ACC112 (cell line): ENCODE measurements around the gene AAMP.

ENCODE experiments used
- H2AFZ ChIP-seq: fragments of 200-600 bp; sonication (generic); one replicate; pipeline ENCODE4 v1.6.0; 2017; ENCODE audit warnings: antibody characterized with exemption, low read length; ENCODE audit not compliant: unreplicated experiment
- H3K27ac ChIP-seq: fragments of 200-600 bp; sonication (generic); 2 replicates; pipeline ENCODE4 v1.5.1; 2014; ENCODE audit warnings: low read depth, mild to moderate bottlenecking, antibody characterized with exemption, low read length, moderate library complexity
- H3K27me3 ChIP-seq: fragments of 200-600 bp; sonication (generic); 2 replicates; pipeline ENCODE4 v1.6.1; 2014; ENCODE audit warnings: mild to moderate bottlenecking, antibody characterized with exemption, low read length, moderate library complexity, mixed read lengths; ENCODE audit not compliant: insufficient read depth
- H3K36me3 ChIP-seq: fragments of 200-600 bp; sonication (generic); 2 replicates; pipeline ENCODE4 v1.6.1; 2016; ENCODE audit warnings: mild to moderate bottlenecking, antibody characterized with exemption, low read length, moderate library complexity, mixed read lengths; ENCODE audit not compliant: insufficient read depth
- H3K4me1 ChIP-seq: fragments of 200-600 bp; sonication (generic); one replicate; pipeline ENCODE4 v1.6.1; 2016; ENCODE audit warnings: low read length, mixed read lengths; ENCODE audit not compliant: insufficient read depth, unreplicated experiment, control insufficient read depth
- H3K4me3 ChIP-seq: fragments of 200-600 bp; sonication (generic); 2 replicates; pipeline ENCODE4 v1.5.1; 2014; ENCODE audit warnings: mild to moderate bottlenecking, low read depth, low read length
- H3K79me2 ChIP-seq: fragments of 200-600 bp; sonication (generic); one replicate; pipeline ENCODE4 v1.6.0; 2016; ENCODE audit warnings: low read length; ENCODE audit not compliant: control insufficient read depth, unreplicated experiment, insufficient read depth

AAMP gene

DNA sequence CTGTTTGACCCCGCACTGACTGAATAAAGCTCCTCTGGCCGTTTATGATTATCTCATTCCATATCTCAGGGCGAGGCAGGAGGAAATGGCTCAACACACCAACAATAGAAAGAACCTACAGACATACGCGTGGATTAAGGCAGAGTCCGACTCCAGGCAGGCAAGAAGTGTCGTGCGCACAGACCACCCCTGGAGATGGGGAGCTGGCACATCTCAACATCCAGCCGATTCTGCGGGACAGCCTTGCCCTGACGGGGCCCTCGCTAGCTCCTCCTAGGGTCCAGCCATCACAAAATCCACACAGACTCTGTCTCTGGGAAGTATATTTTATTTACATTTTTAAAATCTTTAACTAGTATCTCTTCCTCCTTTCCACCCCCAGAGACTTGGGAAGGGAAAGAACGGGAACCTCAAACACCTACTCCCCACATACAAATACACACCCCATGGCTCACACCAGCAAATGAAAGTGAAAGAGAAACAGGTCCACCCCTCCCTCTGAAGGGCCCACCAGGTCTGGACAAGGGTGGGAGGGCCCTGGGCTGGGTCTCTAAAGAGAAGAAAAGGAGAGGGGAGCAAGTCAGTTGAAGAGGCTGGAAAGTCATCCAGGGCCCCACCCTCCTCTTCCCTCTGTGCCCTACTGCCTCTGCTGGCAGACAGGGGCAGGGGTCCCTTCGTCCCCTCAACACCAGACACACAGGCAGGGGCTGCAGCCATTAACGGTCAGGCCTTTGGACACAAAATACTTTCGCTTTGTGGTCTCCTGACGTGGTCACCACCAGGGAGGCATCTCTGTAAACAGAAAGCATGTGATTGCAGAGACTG is 5.9 kb downstream of the AAMP start:
- peaks cover 13% of the 10 kb centered on the region for H3K4me1 ChIP-seq
- no peaks in the 10 kb centered on the region for H3K27me3 ChIP-seq
- H3K4me3 ChIP-seq = no peak overlapping the region
- no peak overlapping the region for H2AFZ ChIP-seq
- peaks cover 2% of the 10 kb centered on the region for H3K79me2 ChIP-seq
- H3K36me3 ChIP-seq = no peaks in the 10 kb centered on the region; the same call in 1 of the 2 replicates
- no peak overlapping the region for H3K27ac ChIP-seq

DNA sequence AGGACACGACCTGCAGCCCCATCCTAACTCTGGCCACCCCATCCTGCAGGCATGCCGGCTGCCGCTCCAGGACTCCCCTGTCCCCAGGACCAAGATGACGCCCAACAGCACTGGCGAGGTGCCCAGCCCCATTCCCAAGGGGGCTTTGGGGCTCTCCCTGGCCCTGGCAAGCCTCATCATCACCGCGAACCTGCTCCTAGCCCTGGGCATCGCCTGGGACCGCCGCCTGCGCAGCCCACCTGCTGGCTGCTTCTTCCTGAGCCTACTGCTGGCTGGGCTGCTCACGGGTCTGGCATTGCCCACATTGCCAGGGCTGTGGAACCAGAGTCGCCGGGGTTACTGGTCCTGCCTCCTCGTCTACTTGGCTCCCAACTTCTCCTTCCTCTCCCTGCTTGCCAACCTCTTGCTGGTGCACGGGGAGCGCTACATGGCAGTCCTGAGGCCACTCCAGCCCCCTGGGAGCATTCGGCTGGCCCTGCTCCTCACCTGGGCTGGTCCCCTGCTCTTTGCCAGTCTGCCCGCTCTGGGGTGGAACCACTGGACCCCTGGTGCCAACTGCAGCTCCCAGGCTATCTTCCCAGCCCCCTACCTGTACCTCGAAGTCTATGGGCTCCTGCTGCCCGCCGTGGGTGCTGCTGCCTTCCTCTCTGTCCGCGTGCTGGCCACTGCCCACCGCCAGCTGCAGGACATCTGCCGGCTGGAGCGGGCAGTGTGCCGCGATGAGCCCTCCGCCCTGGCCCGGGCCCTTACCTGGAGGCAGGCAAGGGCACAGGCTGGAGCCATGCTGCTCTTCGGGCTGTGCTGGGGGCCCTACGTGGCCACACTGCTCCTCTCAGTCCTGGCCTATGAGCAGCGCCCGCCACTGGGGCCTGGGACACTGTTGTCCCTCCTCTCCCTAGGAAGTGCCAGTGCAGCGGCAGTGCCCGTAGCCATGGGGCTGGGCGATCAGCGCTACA is 7.0 kb downstream of the AAMP start:
- H3K27me3 ChIP-seq = no peaks in the 10 kb centered on the region
- no peaks in the 10 kb centered on the region; the same call in 1 of the 2 replicates for H3K36me3 ChIP-seq
- no peak overlapping the region for H2AFZ ChIP-seq
- H3K27ac ChIP-seq = no peak overlapping the region
- H3K79me2 ChIP-seq = no peaks in the 10 kb centered on the region
- peaks cover 19% of the 10 kb centered on the region for H3K4me1 ChIP-seq
- H3K4me3 ChIP-seq = no peak overlapping the region

DNA sequence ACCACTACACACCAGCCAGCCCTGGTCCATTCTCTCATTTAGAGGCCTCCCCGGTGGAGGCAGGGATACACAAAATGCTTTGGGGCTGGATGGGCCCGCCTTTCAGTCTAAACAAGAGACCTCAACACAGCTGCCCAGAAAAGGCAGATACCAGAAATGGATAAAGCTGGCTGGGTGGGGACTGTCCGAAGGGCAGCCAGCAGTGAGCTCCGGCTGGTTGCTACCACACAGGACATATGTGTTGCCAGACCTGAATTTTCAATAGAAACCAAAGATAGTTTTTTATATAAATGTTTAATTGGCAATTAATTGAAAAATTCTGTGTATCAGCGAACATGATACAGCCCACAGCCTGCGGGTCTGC is 7.7 kb downstream of the AAMP start:
- peaks cover 19% of the 10 kb centered on the region for H3K4me1 ChIP-seq
- H3K4me3 ChIP-seq = no peak overlapping the region
- no peaks in the 10 kb centered on the region for H3K79me2 ChIP-seq
- no peak overlapping the region for H2AFZ ChIP-seq
- no peaks in the 10 kb centered on the region; the same call in 1 of the 2 replicates for H3K36me3 ChIP-seq
- no peaks in the 10 kb centered on the region for H3K27me3 ChIP-seq
- no peak overlapping the region for H3K27ac ChIP-seq

DNA sequence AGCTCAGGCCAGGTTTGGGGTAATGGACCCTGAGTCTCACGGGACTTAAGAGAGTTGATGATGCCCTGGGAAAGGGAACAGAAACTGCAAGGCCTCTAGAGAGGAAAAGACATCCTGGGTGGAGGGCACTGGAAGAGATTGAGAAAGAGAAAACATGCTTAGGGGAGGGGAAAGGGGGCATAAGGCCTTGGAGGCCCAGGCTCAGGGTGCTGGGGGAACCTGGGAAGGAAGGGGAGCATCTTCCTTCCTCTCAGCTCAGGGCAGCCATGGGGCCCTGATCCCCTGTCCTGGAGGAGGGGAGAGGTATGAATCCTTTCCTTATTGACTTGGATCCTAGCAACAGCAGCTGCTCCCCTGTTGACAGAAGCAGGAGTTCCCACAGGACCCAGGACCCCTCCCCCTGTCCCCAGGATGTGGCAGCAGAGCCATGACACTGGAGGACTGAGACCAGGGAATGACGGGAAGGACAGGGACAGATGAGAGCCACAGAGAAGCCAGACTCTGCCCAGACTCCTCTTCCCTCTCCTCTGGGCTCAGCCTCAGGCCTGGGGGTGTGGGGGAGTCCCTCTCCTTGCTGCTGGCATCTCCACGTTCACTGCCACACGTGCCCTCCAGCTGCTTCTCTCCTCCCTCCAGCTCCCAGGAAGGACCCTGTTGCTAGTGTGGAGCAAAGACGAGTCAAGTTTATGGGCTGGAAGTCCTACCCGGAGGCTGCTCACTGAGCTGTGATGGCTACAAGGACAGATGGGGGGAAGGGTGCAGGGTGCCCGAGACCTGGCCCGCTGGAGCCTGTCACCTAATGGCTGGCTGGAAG is 8.3 kb downstream of the AAMP start:
- Histone ChIP-seq H2AFZ (no peak overlapping the region), H3K36me3 (no peaks in the 10 kb centered on the region; the same call in 1 of the 2 replicates), H3K4me1 (peaks cover 19% of the 10 kb centered on the region), H3K79me2 (no peaks in the 10 kb centered on the region), H3K27ac (no peak overlapping the region), H3K27me3 (no peaks in the 10 kb centered on the region), H3K4me3 (no peak overlapping the region)

DNA sequence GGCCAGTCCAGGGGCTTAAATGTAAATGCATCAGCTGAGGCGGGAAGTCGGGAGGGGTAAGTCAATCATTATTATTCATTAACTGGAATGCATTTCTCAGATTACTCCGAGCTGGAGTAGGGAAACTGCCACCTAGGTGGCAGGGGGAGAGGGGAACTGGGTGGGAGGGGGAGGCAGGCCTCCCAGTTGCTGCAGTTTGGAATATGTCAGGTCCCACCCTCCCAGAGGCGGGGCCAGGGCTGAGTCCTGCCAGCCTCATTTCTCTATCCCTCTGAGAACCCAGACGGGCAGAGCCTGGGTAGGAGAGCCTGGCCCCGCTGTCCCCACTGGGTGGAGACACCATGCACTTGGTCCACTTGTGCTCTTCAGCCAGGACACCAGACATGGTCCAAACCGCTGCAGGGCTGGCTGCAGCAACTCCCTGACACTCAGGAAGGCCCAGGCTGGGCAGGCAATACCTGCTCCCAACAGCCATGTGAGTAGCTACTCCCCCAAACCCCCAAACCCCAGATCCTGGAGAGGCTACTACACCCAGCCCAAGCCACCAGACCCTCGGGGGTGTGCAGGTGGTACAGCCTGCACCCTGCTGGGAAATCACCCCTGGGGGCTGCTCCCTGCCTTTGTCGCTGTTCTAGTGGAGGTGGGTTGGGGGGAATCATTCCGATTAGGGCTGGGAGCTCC is 9.1 kb downstream of the AAMP start, which contains the start of gene GPBAR1:
Gene GPBAR1 (plus strand): TSS at position 274 of the 681 bp plus-strand sequence. CDS start 1,710 bp downstream, outside the sequence.
- peaks cover 3% of the 10 kb centered on the region; the same call in 1 of the 2 replicates for H3K36me3 ChIP-seq
- H3K27me3 ChIP-seq = no peaks in the 10 kb centered on the region
- no peaks in the 10 kb centered on the region for H3K79me2 ChIP-seq
- H2AFZ ChIP-seq = no peak within 1 kb of the TSS
- H3K4me1 ChIP-seq = peaks cover 19% of the 10 kb centered on the region
- H3K4me3 ChIP-seq = no peak within 1 kb of the TSS
- H3K27ac ChIP-seq = no peak within 1 kb of the TSS

DNA sequence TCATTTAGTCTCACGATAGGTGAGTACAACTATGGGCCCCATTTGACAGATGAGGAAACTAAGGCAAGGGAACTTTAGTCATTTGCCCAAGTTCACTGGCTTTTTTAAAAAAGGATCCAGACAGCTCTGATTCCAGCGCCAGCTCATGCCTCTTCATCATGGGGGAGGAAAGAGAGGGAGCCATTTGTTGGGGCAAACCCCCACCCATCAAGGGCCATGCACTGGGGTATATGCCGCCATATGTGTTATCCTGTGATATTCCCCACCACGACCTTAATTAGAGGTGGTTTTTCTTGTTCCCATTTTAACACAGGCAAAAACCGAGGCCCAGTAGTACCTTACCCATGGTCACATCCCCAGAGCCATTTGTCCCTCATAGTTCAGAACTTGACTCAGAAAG is 9.8 kb downstream of the AAMP start:
- H3K4me3 ChIP-seq = no peak overlapping the region
- no peaks in the 10 kb centered on the region for H3K79me2 ChIP-seq
- H3K27me3 ChIP-seq = no peaks in the 10 kb centered on the region
- no peak overlapping the region for H2AFZ ChIP-seq
- peaks cover 19% of the 10 kb centered on the region for H3K4me1 ChIP-seq
- H3K27ac ChIP-seq = no peak overlapping the region
- H3K36me3 ChIP-seq = peaks cover 9% of the 10 kb centered on the region

DNA sequence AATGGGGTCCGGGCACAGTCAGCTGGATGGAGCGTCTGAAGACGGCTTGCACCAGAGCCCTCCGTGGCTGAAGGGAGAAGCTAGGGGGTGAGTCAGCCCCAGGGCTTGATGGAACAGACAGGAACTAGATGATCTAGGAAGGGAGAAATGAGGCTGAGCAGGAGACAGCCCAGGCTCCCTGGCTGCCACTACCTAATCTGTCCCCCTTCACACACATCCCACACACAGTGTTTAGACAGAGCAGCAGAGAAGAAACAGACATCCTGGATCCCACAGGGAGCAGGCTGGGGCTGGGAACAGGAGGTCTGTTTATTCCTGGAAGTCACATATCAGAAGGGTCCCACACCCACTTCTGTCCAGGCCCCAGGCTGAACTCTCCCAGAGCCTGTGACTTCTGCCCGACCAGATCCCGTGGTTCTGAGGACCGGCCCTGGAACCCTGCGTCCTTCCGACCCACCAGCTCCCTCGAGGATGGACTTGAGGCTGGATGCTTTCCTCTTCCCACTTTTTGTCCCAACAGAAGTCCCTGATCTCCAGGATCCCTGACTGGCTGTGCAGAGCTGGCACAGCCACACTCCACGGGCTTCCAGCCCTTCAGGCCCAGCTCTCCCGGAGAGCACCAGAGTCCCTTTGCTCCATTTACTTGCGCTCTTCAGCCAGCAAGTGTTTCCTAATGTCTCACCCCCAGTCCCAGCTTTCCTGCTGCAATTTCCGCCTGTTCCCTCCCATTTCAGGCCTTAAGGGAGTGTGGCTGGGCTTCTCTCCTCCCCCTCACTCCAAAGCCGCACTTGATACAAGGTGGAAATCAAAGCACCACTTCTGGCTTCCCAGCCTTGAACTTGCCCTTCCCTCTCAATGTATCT is 10.6 kb downstream of the AAMP start:
- Histone ChIP-seq H3K4me3 (no peak overlapping the region), H3K27me3 (no peaks in the 10 kb centered on the region), H3K4me1 (peaks cover 19% of the 10 kb centered on the region), H3K36me3 (peaks cover 14% of the 10 kb centered on the region), H3K27ac (peak overlapping the region; percentile 16; the same call in 1 of the 2 replicates), H3K79me2 (no peaks in the 10 kb centered on the region), H2AFZ (no peak overlapping the region)

DNA sequence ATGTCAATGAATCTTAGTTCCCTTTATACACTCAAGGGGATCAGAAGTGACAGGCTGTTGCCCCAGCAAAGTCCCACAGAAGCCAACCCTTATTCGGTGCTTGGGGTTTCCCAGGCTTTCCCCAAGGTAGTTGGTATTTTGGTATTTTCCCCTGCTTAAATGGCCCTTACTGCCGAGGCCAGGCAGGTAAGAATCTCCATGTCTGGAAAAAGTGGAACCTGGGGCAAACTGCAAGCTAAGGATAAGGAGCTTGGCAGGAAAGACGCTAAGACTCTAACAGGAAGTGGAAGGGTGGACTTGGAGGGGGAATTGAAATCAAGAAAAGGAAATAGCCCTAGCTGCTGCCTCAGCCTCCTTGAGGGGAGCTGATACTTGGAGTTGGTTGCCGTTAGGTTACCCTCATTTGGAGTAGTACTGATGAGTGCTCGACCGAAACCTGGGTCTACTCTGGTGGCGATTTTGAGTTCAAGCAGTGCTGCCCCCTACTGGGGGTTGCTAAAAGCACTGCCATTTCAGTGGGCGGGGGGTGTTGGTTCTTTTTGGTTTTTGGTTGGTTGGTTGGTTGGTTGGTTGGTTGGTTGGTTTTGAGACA is 12.5 kb downstream of the AAMP start:
- no peak overlapping the region for H2AFZ ChIP-seq
- H3K4me3 ChIP-seq = no peak overlapping the region
- no peaks in the 10 kb centered on the region for H3K27me3 ChIP-seq
- no peak overlapping the region for H3K27ac ChIP-seq
- peaks cover 30% of the 10 kb centered on the region for H3K36me3 ChIP-seq
- peaks cover 19% of the 10 kb centered on the region for H3K4me1 ChIP-seq
- H3K79me2 ChIP-seq = no peaks in the 10 kb centered on the region
